ENCODE results near the gene ZNF148.

The ZNF148 gene

DNA sequence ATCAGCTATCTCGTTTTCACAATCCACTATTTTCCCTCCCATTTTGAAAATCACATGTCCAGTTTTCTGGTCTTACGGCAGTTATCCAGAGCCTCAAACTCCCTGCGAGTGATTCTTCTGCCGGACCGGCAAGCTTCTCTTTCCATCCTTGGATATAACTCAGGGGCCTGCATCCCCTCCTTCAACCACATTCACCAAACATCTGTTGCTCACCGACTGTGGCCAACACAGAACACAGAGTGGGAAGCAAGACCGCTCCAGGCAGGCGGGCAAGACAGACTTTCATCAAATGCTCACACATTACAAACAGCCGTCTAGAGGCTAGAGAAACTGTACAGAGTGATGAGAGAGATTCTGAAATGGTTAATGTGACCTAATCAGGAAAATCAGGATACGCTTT, 154.9 kb downstream of the ZNF148 start:
- DNase-seq (ENCODE audit: low read depth) = no peak

- DNase-seq (ENCODE audit: low read depth) = no peak
These were observed 155.8 kb downstream of the ZNF148 start for GRCh38 chr3:125219261-125219701.

GRCh38 chr3:125214738-125215137, 160.4 kb downstream of the ZNF148 start:
- DNase-seq (ENCODE audit: low read depth) = no peak

GRCh38 chr3:125213946-125214542, 161.1 kb downstream of the ZNF148 start:
- DNase-seq (ENCODE audit: low read depth) = no peak

- no peak for DNase-seq (ENCODE audit: low read depth)
These were observed 161.8 kb downstream of the ZNF148 start for GRCh38 chr3:125213364-125213755.

DNA sequence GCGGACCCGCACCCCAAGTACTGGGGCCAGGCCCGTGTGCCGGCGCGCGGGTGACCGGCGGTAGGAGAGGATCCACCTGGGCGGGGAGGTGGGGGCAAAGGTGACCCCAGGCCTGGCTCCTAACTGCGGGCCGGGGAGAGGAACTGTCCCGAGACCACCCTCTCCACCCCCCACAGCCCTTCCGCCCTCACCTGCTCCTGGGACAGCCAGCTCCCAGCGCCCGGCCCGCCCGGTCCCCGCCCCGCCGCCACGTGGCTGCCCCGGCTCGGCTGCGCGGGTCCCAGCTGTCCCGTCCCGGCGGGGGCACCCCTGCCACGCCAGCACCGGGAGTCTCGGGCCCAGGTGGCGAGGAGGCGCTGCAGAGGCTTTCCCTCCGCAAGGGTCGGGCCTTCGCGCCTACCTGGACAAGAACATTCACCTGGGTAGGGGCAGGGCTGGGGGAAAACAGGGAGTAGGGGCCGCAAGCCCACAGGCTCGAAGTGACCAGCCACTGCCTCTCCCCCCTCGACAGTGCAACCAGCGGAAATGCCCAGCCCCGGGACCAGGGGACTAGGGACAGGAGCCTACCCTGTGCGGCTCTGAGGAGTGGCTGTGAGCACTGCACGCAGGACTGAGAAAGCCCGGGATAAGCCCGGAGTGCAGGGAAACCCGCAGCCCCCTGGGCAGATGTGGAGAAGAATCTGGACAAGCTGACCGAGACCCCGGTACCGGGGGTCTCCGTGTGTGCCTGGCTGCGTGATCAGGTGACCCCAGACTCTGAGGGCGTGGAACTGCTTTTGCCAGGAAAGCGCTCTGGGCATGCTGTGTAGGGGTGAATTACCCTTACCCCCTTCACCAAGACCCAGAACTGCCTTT, 162.4 kb downstream of the ZNF148 start, which contains the start of gene SLC12A8:
TSS of gene SLC12A8 (minus strand) at position 240 of the 855 bp plus-strand sequence. CDS start 1,399 bp downstream, outside the sequence.
- DNase-seq (ENCODE audit: low read depth) = no peak

DNA sequence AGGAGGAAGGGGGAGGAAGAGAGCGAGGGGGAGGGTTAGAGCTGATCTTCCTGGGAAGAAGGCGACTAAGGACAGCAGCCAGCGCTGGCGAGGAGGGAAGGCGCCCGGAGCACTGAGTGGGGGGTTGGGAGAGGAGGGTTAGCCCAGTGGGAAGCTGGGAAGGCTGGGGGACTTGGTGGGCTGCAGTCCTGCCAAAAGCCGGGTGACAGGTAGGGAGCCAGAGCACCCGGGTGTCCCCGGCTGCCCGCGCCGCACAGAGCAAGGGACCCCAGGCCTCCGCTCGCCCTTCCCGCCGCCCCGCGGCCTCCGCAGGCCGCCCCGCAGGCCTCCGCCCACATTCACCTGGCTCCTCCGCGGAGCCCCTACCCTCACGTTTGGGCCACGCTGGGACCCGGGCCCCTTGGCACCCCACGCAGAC, 163.0 kb downstream of the ZNF148 start:
- DNase-seq (ENCODE audit: low read depth) = no peak

GRCh38 chr3:125211523-125212090, 163.5 kb downstream of the ZNF148 start:
- no peak for DNase-seq (ENCODE audit: low read depth)

DNA sequence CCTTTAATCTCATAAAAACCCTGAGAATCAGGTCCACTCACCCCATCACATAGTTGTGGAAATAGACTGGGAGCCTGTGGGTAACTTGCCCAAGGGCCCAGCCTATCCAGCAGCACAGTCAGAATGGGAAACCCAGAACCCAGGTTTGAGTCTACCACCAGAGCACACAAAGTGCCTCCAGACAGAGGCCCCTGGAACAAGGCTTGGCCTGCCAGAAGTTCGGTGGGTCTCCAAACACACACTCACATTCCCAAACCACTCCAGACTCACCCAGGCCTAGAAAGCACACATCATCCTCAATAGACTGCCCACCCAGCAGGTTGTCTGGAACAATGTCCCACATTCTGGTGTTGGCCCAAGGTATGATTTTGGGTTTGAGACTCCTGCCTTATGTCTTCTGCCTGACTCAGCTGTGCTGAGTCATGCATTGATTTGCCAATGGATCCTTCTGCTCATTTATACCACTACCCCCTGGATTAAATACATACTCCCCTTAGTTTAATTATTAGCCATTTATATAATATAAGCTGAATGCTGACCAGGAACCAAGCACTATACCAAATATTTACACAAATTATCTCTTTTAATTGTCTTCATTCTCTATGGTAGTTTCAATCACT, 167.1 kb downstream of the ZNF148 start:
- no peak for DNase-seq (ENCODE audit: low read depth)

- no peak for DNase-seq (ENCODE audit: low read depth)
These were observed 167.6 kb downstream of the ZNF148 start for GRCh38 chr3:125207507-125207906.

- DNase-seq (ENCODE audit: low read depth) = no peak
These were observed 168.2 kb downstream of the ZNF148 start for GRCh38 chr3:125206934-125207333.

GRCh38 chr3:125203731-125204130, 171.4 kb downstream of the ZNF148 start:
- DNase-seq (ENCODE audit: low read depth) = no peak

GRCh38 chr3:125202197-125202596, 172.9 kb downstream of the ZNF148 start:
- DNase-seq (ENCODE audit: low read depth) = no peak

DNA sequence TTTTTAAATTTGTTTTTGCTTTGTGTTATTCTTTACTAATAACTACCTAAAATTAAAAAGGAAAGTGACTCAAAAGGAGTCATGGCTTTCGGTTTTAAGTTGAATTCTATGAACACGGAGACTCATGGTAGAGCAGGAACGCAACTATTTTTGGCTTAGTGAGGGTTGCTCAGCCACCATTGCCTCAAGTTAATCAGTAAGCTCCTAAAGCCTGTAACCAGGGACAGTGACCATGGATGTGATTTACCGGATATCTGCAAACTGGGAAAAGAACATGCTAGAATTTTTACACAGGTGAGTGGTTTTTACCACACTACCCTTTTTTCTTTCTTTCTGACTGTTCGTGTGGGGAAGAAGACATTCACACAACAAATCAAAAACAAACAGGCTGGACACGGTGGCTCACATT, 174.4 kb downstream of the ZNF148 start:
- DNase-seq (ENCODE audit: low read depth) = no peak

DNA sequence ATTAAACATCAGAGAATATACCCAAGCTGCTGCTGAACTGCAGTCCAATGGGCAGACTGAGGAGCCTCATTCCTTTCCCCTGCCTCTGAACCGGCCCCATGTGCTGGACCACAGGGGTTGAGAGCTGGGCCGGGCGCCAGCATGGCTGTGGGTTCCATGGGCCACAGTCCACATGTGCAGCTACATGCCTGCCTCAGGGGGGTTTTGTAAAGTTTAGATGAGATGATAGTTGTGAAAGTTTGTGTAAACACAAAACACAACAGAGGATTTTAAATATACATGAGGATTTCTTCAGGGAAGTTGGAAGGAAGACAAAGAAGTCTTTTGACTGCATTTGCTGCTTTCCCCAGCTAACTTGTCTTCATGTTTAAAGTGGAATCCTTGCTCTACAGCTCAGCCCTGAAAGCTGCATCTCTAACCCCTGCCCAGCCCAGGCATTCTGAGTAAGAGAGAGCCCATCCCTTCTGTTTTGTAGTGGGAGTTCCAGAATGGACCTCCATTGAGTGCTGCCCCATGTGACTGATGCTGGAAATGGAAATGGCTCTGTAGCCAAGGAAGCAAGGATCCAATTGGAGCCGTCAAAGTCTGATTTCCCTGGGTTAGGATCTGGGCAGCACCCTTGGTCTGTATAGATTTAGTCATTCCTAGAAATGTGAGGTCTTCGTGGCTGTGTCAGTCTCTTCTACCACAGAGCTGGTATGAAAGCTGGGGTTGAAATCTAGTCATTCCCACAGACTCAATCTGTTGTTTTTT, 180.1 kb downstream of the ZNF148 start:
- no peak for DNase-seq (ENCODE audit: low read depth)

GRCh38 chr3:125194061-125194848, 180.9 kb downstream of the ZNF148 start:
- no peak for DNase-seq (ENCODE audit: low read depth)

- DNase-seq (ENCODE audit: low read depth) = no peak
These were observed 182.7 kb downstream of the ZNF148 start for GRCh38 chr3:125192190-125193035.

DNA sequence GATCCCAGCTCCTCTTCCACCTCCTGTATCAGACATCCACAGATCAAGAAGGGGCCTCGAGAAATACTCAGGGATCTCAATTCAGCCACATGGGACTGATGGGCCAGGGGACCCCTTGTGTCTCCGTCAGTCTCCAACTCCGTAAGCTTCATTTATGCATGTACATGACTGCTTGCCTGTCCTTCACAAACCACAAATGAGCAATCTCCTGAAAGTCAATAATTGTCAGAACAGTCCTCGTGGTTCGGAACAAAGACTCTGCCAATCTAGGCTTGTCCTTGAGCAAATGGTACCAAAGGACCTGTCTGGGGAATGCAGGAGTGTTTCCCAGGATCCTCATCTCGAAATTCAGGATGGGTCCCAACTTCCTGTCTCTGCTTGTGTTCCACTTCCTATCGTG, 183.4 kb downstream of the ZNF148 start:
- DNase-seq (ENCODE audit: low read depth) = no peak

- no peak for DNase-seq (ENCODE audit: low read depth)
These were observed 183.9 kb downstream of the ZNF148 start for GRCh38 chr3:125191256-125191655.

DNA sequence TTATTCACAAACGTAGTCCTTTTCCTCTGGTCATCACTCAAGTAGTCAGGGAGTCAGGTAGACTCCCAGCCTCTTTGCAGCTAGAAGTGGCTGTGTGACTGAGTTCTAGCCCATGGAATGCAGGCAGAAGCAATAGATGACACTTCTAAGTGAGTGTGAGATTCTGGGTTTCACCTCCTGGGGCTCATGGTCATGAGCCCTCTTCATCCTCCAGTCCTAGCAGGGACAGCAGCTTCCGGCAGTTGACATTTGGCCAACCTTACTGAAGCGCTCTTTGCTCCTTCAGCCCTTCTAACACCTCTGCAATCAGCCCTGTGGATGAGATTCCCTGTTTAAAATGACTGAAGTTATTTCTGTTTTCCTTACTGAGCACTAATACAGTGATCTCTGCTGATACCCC, 184.3 kb downstream of the ZNF148 start:
- DNase-seq (ENCODE audit: low read depth) = no peak
